K562 (cell line): ENCODE measurements around the gene ZNF426. TPM values are rescaled to one million over a fixed set of nuclear protein-coding genes. Genes with fewer than 3 reads are reported as not detected.

ENCODE experiments used
- CBFB ChIP-seq: sonication (generic); formaldehyde crosslinking; IDR thresholded peaks from 2 replicates; pipeline ENCODE4 v1.4.0; 2020; ENCODE audit warnings: mild to moderate bottlenecking, missing genetic modification reagents
- CHD2 ChIP-seq: IDR thresholded peaks from 2 replicates; pipeline ENCODE4 v1.6.1; 2011; ENCODE audit warnings: low read depth, low read length
- E2F4 ChIP-seq: sonication (generic); formaldehyde crosslinking; IDR thresholded peaks from 2 replicates; pipeline ENCODE4 v1.8.0; 2022; ENCODE audit warnings: mild to moderate bottlenecking, low read depth, missing genetic modification reagents
- FOSL1 ChIP-seq: fragments of 200-800 bp; sonication (Bioruptor generic); conservative IDR thresholded peaks from 2 replicates; pipeline ENCODE4 v1.6.1; 2016; ENCODE audit warnings: missing genetic modification characterization, missing compliant biosample characterization
- HNRNPUL1 ChIP-seq: fragments of 200-400 bp; formaldehyde crosslinking; IDR thresholded peaks from 2 replicates; pipeline ENCODE4 v1.6.1; 2017; ENCODE audit warnings: low read length
- JUN ChIP-seq, 2 experiments: sonication (generic) in 1 of 2; formaldehyde crosslinking in 1 of 2; IDR thresholded peaks; 2 replicates each; pipeline versions ENCODE4 v1.6.1 to v1.8.0; 2012 to 2022; ENCODE audit warnings: borderline replicate concordance in 2 of 2, mild to moderate bottlenecking in 2 of 2, improper control_type of control experiment in 1 of 2, low read depth in 1 of 2, low read length in 1 of 2, missing genetic modification reagents in 1 of 2
- SIX5 ChIP-seq, 2 experiments: IDR thresholded peaks; 2 replicates each; pipeline ENCODE4 v1.6.1; 2011; ENCODE audit warnings: low read length in 2 of 2, borderline replicate concordance in 1 of 2, low read depth in 1 of 2, mild to moderate bottlenecking in 1 of 2, moderate library complexity in 1 of 2; ENCODE audit not compliant: insufficient read depth in 1 of 2
- STAT6 ChIP-seq: sonication (generic); formaldehyde crosslinking; IDR thresholded peaks from 2 replicates; pipeline ENCODE4 v1.8.1; 2023; ENCODE audit warnings: mild to moderate bottlenecking, missing genetic modification reagents
- ZBTB5 ChIP-seq: fragments of 450-650 bp; IDR thresholded peaks from 2 replicates; pipeline ENCODE4 v1.6.1; 2017; ENCODE audit warnings: antibody characterized with exemption
- ZBTB7A ChIP-seq: IDR thresholded peaks from 2 replicates; pipeline ENCODE4 v1.6.1; 2011; ENCODE audit warnings: low read depth, mild to moderate bottlenecking, low read length, moderate library complexity, borderline replicate concordance; ENCODE audit not compliant: control insufficient read depth
- ZFX ChIP-seq: sonication (generic); formaldehyde crosslinking; IDR thresholded peaks from 2 replicates; pipeline ENCODE4 v1.8.0; 2022; ENCODE audit warnings: mild to moderate bottlenecking, missing genetic modification reagents, moderate library complexity
- ZKSCAN3 ChIP-seq: fragments of 250-450 bp; sonication (Bioruptor Pico); IDR thresholded peaks from 2 replicates; pipeline ENCODE4 v1.4.0; 2020
- ZNF347 ChIP-seq: fragments of 450-650 bp; formaldehyde crosslinking; IDR thresholded peaks from 2 replicates; pipeline ENCODE4 v1.4.0; 2020; ENCODE audit warnings: low read depth, mild to moderate bottlenecking, moderate library complexity
- ZNF408 ChIP-seq: fragments of 250-450 bp; sonication (Bioruptor Pico); IDR thresholded peaks from 2 replicates; pipeline ENCODE4 v1.4.0; 2020; ENCODE audit warnings: low read depth, mild to moderate bottlenecking, moderate library complexity
- polyA plus RNA-seq, 8 experiments: library from polyadenylated mRNA; depleted of rRNA in 4 of 8; stranded (reverse) in 5 of 8; unstranded in 3 of 8; fragments of >200 nt; fragmentation: Nextera tagmentation in 2 of 8; fragmentation: Illumina TruSeq in 1 of 8; extraction: Ambion mirVana in 2 of 8; extraction: Trizol in 1 of 8; gene quantifications; 2 replicates each; pipeline versions ENCODE4 v1.2.1 to v1.2.3, GENCODE V29; 2011 to 2014; ENCODE audit warnings: inconsistent platforms in 1 of 8, missing spikeins in 1 of 8
- total RNA-seq, 7 experiments: library from RNA; depleted of rRNA in 6 of 7; stranded (reverse); fragments of >200 nt in 6 of 7; fragmentation: Illumina TruSeq in 2 of 7; extraction: Trizol in 2 of 7; gene quantifications; 2 replicates each; pipeline versions ENCODE4 v1.2.1 to v1.2.3, GENCODE V29; 2011 to 2021; ENCODE audit warnings: low replicate concordance in 1 of 7
- TF ChIP-seq, protein P1 (sequence below): fragments of 250-450 bp; sonication (Bioruptor Pico); IDR thresholded peaks from 2 replicates; pipeline ENCODE4 v1.5.0; 2021; ENCODE audit warnings: mild to moderate bottlenecking, moderate library complexity
- TF ChIP-seq, protein P2 (sequence below): fragments of 250-450 bp; sonication (Bioruptor Pico); IDR thresholded peaks from 2 replicates; pipeline ENCODE4 v1.8.0; 2021; ENCODE audit warnings: moderate library complexity, mild to moderate bottlenecking, inconsistent platforms

The ZNF426 gene
- total and polyA plus RNA-seq, 9 of the 15 experiments (the other 6 are each of a cell fraction or from before 2014, with no cell fraction given), result 3.2 to 14.3 (median 6.9) TPM

DNA sequence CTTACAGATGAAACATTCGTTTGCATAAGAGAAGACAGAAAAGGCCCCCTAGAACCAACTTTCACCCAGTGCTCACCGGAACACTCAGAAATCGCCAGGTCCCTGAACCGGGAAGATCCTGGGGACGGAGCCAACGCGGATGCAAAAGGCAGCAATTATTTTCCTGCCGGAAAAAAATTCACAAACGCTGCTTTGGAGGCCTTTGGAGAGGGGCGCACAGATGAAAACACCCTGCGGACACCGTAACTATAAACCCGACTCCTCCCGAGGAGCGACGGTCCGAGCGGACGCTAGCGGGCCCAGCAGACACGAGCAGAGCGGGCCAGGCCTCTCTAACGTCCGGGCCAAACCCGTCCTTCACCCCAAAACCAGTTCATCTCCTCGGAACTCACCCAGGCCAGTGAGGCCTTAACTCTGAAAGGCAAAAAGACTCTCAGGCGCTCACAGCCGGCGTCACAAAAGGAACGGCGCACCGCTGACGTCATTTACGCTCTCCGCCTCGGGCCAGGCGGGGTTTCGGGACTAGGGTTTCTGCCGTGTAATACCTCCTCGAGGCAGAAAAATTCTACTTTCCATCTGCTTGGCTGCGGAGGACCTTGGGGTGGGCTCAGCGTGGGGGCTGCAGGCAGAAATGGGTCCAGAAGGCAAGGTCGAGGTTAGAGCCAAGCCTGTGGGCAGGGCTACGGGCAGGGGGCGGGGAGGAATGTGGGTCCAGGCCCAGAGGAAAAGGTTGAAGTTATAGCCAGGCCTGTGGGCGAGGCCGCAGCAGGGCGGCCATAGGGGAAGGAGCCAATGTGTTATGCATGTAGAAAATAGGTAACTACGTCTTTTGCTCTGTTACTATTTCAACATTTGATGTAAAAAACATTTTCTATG, at the start of gene ZNF426 (continued):
- TF ChIP-seq ZBTB5 (no peak), ZFX (CRISPR knock-in tag) (peak; percentile 98), ZNF408 (CRISPR knock-in tag) (no peak), E2F4 (CRISPR knock-in tag) (no peak), STAT6 (peak; percentile 48; the same call in 1 of the 2 replicates), ZBTB7A (peak; percentile 48; the same call in 1 of the 2 replicates), ZKSCAN3 (CRISPR knock-in tag) (no peak), SIX5 (IDR thresholded peaks at IDR 0.05; ENCODE audit: borderline replicate concordance in 1 of 2, insufficient read depth in 1 of 2, low read depth in 1 of 2, low read length in 2 of 2) (0 out of 4 replicates have a peak, but pooled peaks of 1 of the 2 experiments have one; percentile 13), CBFB (CRISPR knock-in tag) (no peak), FOSL1 (peak; percentile 32; the same call in 1 of the 2 replicates), HNRNPUL1 (no peak), CHD2 (no peak), JUN (IDR thresholded peaks at IDR 0.05; ENCODE audit: borderline replicate concordance, low read depth, low read length) (peak; percentile 55; the same call in 1 of the 2 replicates), JUN (CRISPR knock-in tag; IDR thresholded peaks at IDR 0.05; ENCODE audit: borderline replicate concordance) (no peak), ZNF347 (CRISPR knock-in tag) (no peak)
- TF ChIP-seq, protein P1, sequence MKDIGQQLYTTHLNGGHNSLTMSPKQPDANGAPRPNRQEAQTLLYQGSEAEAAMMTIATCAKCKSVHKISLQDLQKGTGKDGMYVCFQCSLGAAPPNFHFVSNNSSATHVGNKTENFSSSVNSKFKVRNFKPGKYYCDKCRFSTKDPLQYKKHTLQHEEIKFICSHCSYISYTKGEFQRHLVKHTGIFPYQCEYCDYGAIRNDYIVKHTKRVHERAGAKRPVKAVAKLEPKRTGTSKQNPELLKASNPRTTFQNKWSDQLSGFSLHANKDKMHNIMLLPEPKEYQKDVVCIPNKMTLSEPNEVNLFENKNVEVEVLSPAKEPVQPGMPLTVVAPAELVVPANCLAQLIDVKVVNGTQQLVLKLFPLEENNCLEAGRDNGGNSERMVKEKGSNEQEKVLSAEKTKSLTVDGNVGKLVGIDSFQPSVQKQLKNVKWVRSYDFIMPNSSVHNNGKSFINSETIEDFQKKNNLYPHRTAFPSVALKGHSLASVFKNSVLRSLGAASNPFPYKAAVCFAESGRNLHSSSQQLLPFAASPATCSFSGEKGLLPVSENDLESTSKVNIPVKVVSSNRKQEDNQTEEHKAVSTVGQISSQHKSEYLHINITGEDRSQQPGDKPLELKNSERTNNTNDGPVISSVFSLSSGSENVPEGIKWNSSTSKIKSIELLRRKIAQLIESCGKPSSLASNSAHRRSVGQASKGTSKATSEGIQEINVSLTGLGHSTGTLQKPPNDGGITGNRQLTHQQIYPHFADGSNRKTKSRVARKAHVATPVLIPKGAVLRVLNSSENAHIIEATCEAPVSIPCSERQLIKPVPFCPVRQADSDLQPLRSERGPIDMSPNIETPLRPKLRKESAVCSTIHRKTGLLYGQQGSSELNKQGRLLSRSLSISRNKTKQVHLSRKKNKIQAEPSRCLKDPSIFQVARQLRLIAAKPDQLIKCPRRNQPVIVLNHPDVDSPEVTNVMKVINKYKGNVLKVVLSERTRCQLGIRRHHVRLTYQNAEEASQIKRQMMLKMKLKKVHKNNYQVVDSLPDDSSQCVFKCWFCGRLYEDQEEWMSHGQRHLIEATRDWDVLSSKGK, result no peak
- TF ChIP-seq, protein P2, sequence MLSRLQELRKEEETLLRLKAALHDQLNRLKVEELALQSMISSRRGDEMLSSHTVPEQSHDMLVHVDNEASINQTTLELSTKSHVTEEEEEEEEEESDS (CRISPR knock-in tag), result no peak
